ENCODE results near the gene LYST.

GRCh38 chr1:235860829-235861228 lies 5.9 kb downstream of the LYST start:
- TF ChIP-seq CTCF (conservative IDR thresholded peaks at IDR 0.05 in 1 of 2, IDR thresholded peaks at IDR 0.05 in 1 of 2; ENCODE audit: low read depth in 1 of 2, low read length in 2 of 2), result no peak
- TF ChIP-seq EZH2 (IDR thresholded peaks at IDR 0.05; ENCODE audit: low read length, missing control alignments), result no peak

All from fibroblast of lung (primary cell).